ENCODE data around the gene TLK1. TPM values are rescaled to one million over a fixed set of nuclear protein-coding genes. Genes with fewer than 3 reads are reported as not detected.
"Not testable (repeated sequence)": the region's sequence is repeated elsewhere in the genome, so short reads cannot be mapped to it uniquely, and the experiment has no call there.

The TLK1 gene
- total and polyA plus RNA-seq, 2 experiments from 2014 or later, result 9.2 to 21.8 TPM

- peaks cover 98% of the 10 kb centered on the region for H3K79me2 ChIP-seq
- H3K9me2 ChIP-seq (replicated peaks; ENCODE audit: insufficient read depth), result no peaks in the 10 kb centered on the region
- no peak overlapping the region for H3K27ac ChIP-seq
These were observed 65.6 kb downstream of the TLK1 start for GRCh38 chr2:171095014-171095582.

GRCh38 chr2:171091517-171091916, 69.2 kb downstream of the TLK1 start:
- H3K27ac ChIP-seq; H3K4me3 ChIP-seq; H3K9me2 ChIP-seq (replicated peaks; ENCODE audit: insufficient read depth); H3K27me3 ChIP-seq; H3K36me3 ChIP-seq (replicated peaks; ENCODE audit: insufficient read depth, low read depth); DNase-seq (ENCODE audit: low spot score); H3K9me3 ChIP-seq (ENCODE audit: low read depth); H3K4me2 ChIP-seq; H3K4me1 ChIP-seq (ENCODE audit: insufficient read depth); H2AFZ ChIP-seq: not testable (repeated sequence)
- H3K79me2 ChIP-seq, result peaks cover 95% of the 10 kb centered on the region
- over 99% methylated on average over 11 of the region's 11 CpGs for WGBS (ENCODE audit: low lambda C conversion rate, missing lambda C conversion rate)
- H4K20me1 ChIP-seq (ENCODE audit: insufficient read depth, poor library complexity, severe bottlenecking), result peaks cover 22% of the 10 kb centered on the region

More at GRCh38 chr2:171095014-171095582, 65.6 kb downstream of the TLK1 start:
- no peaks in the 10 kb centered on the region for H3K27me3 ChIP-seq
- DNase-seq (ENCODE audit: low spot score), result no peak
- H3K4me2 ChIP-seq, result no peak overlapping the region
- no peak for TF ChIP-seq EZH2phosphoT487 (IDR thresholded peaks at IDR 0.05; ENCODE audit: low read depth, severe bottlenecking, unreplicated experiment)
- TF ChIP-seq, protein P1, sequence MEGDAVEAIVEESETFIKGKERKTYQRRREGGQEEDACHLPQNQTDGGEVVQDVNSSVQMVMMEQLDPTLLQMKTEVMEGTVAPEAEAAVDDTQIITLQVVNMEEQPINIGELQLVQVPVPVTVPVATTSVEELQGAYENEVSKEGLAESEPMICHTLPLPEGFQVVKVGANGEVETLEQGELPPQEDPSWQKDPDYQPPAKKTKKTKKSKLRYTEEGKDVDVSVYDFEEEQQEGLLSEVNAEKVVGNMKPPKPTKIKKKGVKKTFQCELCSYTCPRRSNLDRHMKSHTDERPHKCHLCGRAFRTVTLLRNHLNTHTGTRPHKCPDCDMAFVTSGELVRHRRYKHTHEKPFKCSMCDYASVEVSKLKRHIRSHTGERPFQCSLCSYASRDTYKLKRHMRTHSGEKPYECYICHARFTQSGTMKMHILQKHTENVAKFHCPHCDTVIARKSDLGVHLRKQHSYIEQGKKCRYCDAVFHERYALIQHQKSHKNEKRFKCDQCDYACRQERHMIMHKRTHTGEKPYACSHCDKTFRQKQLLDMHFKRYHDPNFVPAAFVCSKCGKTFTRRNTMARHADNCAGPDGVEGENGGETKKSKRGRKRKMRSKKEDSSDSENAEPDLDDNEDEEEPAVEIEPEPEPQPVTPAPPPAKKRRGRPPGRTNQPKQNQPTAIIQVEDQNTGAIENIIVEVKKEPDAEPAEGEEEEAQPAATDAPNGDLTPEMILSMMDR (IDR thresholded peaks at IDR 0.05; ENCODE audit: poor library complexity), result no peak
- 94% methylated on average over 2 of the region's 2 CpGs for WGBS (ENCODE audit: low lambda C conversion rate, missing lambda C conversion rate)
- peaks cover 20% of the 10 kb centered on the region for H4K20me1 ChIP-seq (ENCODE audit: insufficient read depth, poor library complexity, severe bottlenecking)
- peaks cover 8% of the 10 kb centered on the region for H3K9me3 ChIP-seq (ENCODE audit: low read depth)
- no peak overlapping the region for H2AFZ ChIP-seq
- no peaks in the 10 kb centered on the region for H3K4me1 ChIP-seq (ENCODE audit: insufficient read depth)
- H3K36me3 ChIP-seq (replicated peaks; ENCODE audit: insufficient read depth, low read depth), result no peaks in the 10 kb centered on the region
- no peak overlapping the region for H3K4me3 ChIP-seq

GRCh38 chr2:171089489-171089888, 71.2 kb downstream of the TLK1 start:
- Histone ChIP-seq H3K4me3 (no peak overlapping the region), H3K9me3 (ENCODE audit: low read depth) (no peaks in the 10 kb centered on the region), H3K4me2 (no peak overlapping the region), H3K27ac (no peak overlapping the region), H3K36me3 (replicated peaks; ENCODE audit: insufficient read depth, low read depth) (no peaks in the 10 kb centered on the region), H3K4me1 (ENCODE audit: insufficient read depth) (no peaks in the 10 kb centered on the region), H3K27me3 (no peaks in the 10 kb centered on the region), H3K79me2 (peaks cover 94% of the 10 kb centered on the region), H3K9me2 (replicated peaks; ENCODE audit: insufficient read depth) (no peaks in the 10 kb centered on the region), H4K20me1 (ENCODE audit: insufficient read depth, poor library complexity, severe bottlenecking) (peaks cover 25% of the 10 kb centered on the region), H2AFZ (no peak overlapping the region)
- DNase-seq (ENCODE audit: low spot score), result no peak
- 94% methylated on average over 6 of the region's 6 CpGs for WGBS (ENCODE audit: low lambda C conversion rate, missing lambda C conversion rate)
- no peak for TF ChIP-seq EZH2phosphoT487 (IDR thresholded peaks at IDR 0.05; ENCODE audit: low read depth, severe bottlenecking, unreplicated experiment)
- TF ChIP-seq, protein P1 (IDR thresholded peaks at IDR 0.05; ENCODE audit: poor library complexity), result no peak

GRCh38 chr2:171088057-171088834, 72.4 kb downstream of the TLK1 start:
- H3K4me1 ChIP-seq (ENCODE audit: insufficient read depth), result no peaks in the 10 kb centered on the region
- H3K36me3 ChIP-seq (replicated peaks; ENCODE audit: insufficient read depth, low read depth), result no peaks in the 10 kb centered on the region
- no peaks in the 10 kb centered on the region for H3K9me3 ChIP-seq (ENCODE audit: low read depth)
- DNase-seq (ENCODE audit: low spot score), result no peak
- no peaks in the 10 kb centered on the region for H3K9me2 ChIP-seq (replicated peaks; ENCODE audit: insufficient read depth)
- peaks cover 94% of the 10 kb centered on the region for H3K79me2 ChIP-seq
- peaks cover 26% of the 10 kb centered on the region for H4K20me1 ChIP-seq (ENCODE audit: insufficient read depth, poor library complexity, severe bottlenecking)
- 95% methylated on average over 5 of the region's 5 CpGs for WGBS (ENCODE audit: low lambda C conversion rate, missing lambda C conversion rate)
- H3K4me3 ChIP-seq, result no peak overlapping the region
- H3K27ac ChIP-seq, result no peak overlapping the region
- no peak overlapping the region for H2AFZ ChIP-seq
- TF ChIP-seq EZH2phosphoT487 (IDR thresholded peaks at IDR 0.05; ENCODE audit: low read depth, severe bottlenecking, unreplicated experiment), result no peak
- TF ChIP-seq, protein P1 (IDR thresholded peaks at IDR 0.05; ENCODE audit: poor library complexity), result no peak
- TF ChIP-seq EZH2 (IDR thresholded peaks at IDR 0.05; ENCODE audit: borderline replicate concordance), result no peak
- H3K4me2 ChIP-seq, result no peak overlapping the region
- H3K27me3 ChIP-seq, result no peaks in the 10 kb centered on the region
